HG02938 (cell line): ENCODE data around the gene CFL1.
A peak's percentile ranks its signal among the peaks of the same experiment; 100 is the strongest.

ENCODE experiments used
- ATAC-seq: cut with Tn5 transposase; IDR thresholded peaks from one replicate; pipeline ENCODE4 v1.9.1; 2021; ENCODE audit warnings: mild to moderate bottlenecking, moderate library complexity; ENCODE audit not compliant: unreplicated experiment

CFL1 gene

GRCh38 chr11:65870706-65871681 is 13.0 kb upstream of the CFL1 start:
- no peak for ATAC-seq

GRCh38 chr11:65870307-65870658 is 12.3 kb upstream of the CFL1 start:
- ATAC-seq: no peak

GRCh38 chr11:65869643-65870306 is 11.8 kb upstream of the CFL1 start:
- ATAC-seq: no peak

GRCh38 chr11:65868907-65869306 is 10.9 kb upstream of the CFL1 start:
- ATAC-seq: no peak

GRCh38 chr11:65868076-65868667 is 10.2 kb upstream of the CFL1 start:
- ATAC-seq: no peak

- no peak for ATAC-seq
These were observed 9.5 kb upstream of the CFL1 start for GRCh38 chr11:65867284-65868071.

GRCh38 chr11:65866509-65867283 is 8.7 kb upstream of the CFL1 start:
- no peak for ATAC-seq

- ATAC-seq: no peak
These were observed 7.7 kb upstream of the CFL1 start for GRCh38 chr11:65865550-65866172.

GRCh38 chr11:65864706-65865471 is 6.9 kb upstream of the CFL1 start:
- no peak for ATAC-seq

- ATAC-seq: no peak
These were observed 6.1 kb upstream of the CFL1 start for GRCh38 chr11:65863889-65864705.

- ATAC-seq: no peak
These were observed 5.2 kb upstream of the CFL1 start for GRCh38 chr11:65862941-65863888.

GRCh38 chr11:65862191-65862735 is 4.3 kb upstream of the CFL1 start:
- ATAC-seq: no peak

- ATAC-seq: no peak
These were observed 3.7 kb upstream of the CFL1 start for GRCh38 chr11:65861533-65862183.

- ATAC-seq: no peak
These were observed 3.2 kb upstream of the CFL1 start for GRCh38 chr11:65861165-65861505.

- ATAC-seq: peak; percentile 18
These were observed 2.5 kb upstream of the CFL1 start, which contains the start of gene MUS81 for GRCh38 chr11:65860278-65861164. TSS of gene MUS81 (plus strand) at chr11:65860433. CDS start at chr11:65860754, 321 bp downstream.
